HepG2 (cell line): ENCODE results near the gene PTPN14. TPM values are rescaled to one million over a fixed set of nuclear protein-coding genes. Genes with fewer than 3 reads are reported as not detected.

Experiments
- ATAC-seq: fragments of 200-7000 bp; cut with Tn5 transposase; 3 replicates; pipeline ENCODE4 v1.9.1; 2020; ENCODE audit warnings: mild to moderate bottlenecking, moderate library complexity
- BruUV-seq: library from RNA; stranded (reverse); fragments of 400-500 nt; replicated peaks from 2 replicates; lab custom pipeline; 2021; lab: Mats Ljungman, UMichigan
- CTCF ChIA-PET: fragments of 300-600 bp; formaldehyde crosslinking; extraction: SDS; loops from one replicate; lab custom pipeline; 2021; ENCODE audit warnings: low total read pairs, inconsistent platforms, low intra/inter-chr PET ratio; lab: Yijun Ruan, JAX
- POLR2A ChIA-PET: fragments of 350-600 bp; sonication (Branson Sonifier 250); formaldehyde crosslinking; loops from one replicate; lab custom pipeline; 2020; ENCODE audit warnings: antibody characterized with exemption, inconsistent platforms; lab: Yijun Ruan, JAX
- DNase-seq: peaks from one replicate; pipeline ENCODE4 v3.0.0-alpha.2; 2015; ENCODE audit warnings: low spot score
- FAIRE-seq: peaks from 3 replicates; lab custom pipeline; 2011; peaks lifted over from hg19 to GRCh38; lab: Jason Lieb, UNC
- H2AFZ ChIP-seq: one replicate; pipeline ENCODE4 v1.6.1; 2011; ENCODE audit warnings: low read length, inconsistent platforms
- H3K27ac ChIP-seq: fragments of 300-600 bp; 3 replicates; pipeline ENCODE4 v1.8.0; 2011; ENCODE audit warnings: mixed run types, mild to moderate bottlenecking, mixed read lengths, low read length, inconsistent platforms; ENCODE audit not compliant: insufficient read depth; ENCODE audit errors: extremely low read length
- H3K27me3 ChIP-seq, 2 experiments: fragments of 200-600 bp in 1 of 2; 2 replicates in 1 of 2; 3 replicates in 1 of 2; pipeline versions ENCODE4 v1.6.0 to v1.8.0; 2011; ENCODE audit warnings: low read length in 2 of 2, mild to moderate bottlenecking in 2 of 2, moderate library complexity in 2 of 2, inconsistent platforms in 1 of 2; ENCODE audit not compliant: insufficient read depth in 2 of 2, control insufficient read depth in 1 of 2
- H3K36me3 ChIP-seq, 2 experiments: fragments of 200-600 bp in 1 of 2; replicated peaks in 1 of 2; 2 replicates in 1 of 2; 3 replicates in 1 of 2; pipeline versions ENCODE4 v1.5.1 to v1.8.0; 2011; ENCODE audit warnings: low read length in 2 of 2, inconsistent platforms in 1 of 2; ENCODE audit not compliant: insufficient read depth in 2 of 2, control insufficient read depth in 1 of 2
- H3K4me1 ChIP-seq: 2 replicates; pipeline ENCODE4 v1.5.1; 2012; ENCODE audit warnings: low read length, inconsistent platforms; ENCODE audit not compliant: insufficient read depth
- H3K4me2 ChIP-seq: 2 replicates; pipeline ENCODE4 v1.6.0; 2011; ENCODE audit warnings: low read depth, low read length, inconsistent platforms
- H3K4me3 ChIP-seq, 3 experiments: fragments of 200-600 bp in 1 of 3; sonication (generic), shearing (Covaris generic) in 1 of 3; replicated peaks in 1 of 3; 2 replicates each; pipeline ENCODE4 v1.5.1; 2011 to 2016; ENCODE audit warnings: low read length in 3 of 3, inconsistent platforms in 2 of 3, low read depth in 2 of 3, mild to moderate bottlenecking in 2 of 3, control low read depth in 1 of 3, mixed read lengths in 1 of 3; ENCODE audit not compliant: insufficient read depth in 1 of 3
- H3K79me2 ChIP-seq: one replicate; pipeline ENCODE4 v1.6.1; 2011; ENCODE audit warnings: low read length, inconsistent platforms; ENCODE audit not compliant: insufficient read depth
- H3K9ac ChIP-seq: 2 replicates; pipeline ENCODE4 v1.6.0; 2011; ENCODE audit warnings: mild to moderate bottlenecking, low read depth, low read length, inconsistent platforms; ENCODE audit not compliant: insufficient read depth
- H3K9me3 ChIP-seq: 2 replicates; pipeline ENCODE4 v1.5.1; 2012; ENCODE audit warnings: mild to moderate bottlenecking, low read length
- H4K20me1 ChIP-seq: 2 replicates; pipeline ENCODE4 v1.6.0; 2011; ENCODE audit warnings: inconsistent platforms, mild to moderate bottlenecking, low read length, moderate library complexity; ENCODE audit not compliant: insufficient read depth
- BCL6 ChIP-seq: IDR thresholded peaks from 2 replicates; pipeline ENCODE4 v1.6.1; 2016; ENCODE audit warnings: missing genetic modification reagents, missing compliant biosample characterization
- CAMTA2 ChIP-seq: sonication (generic); formaldehyde crosslinking; IDR thresholded peaks from 2 replicates; pipeline ENCODE4 v1.4.0; 2020; ENCODE audit warnings: mild to moderate bottlenecking, missing genetic modification reagents, borderline replicate concordance
- EP300 ChIP-seq, 3 experiments: sonication (generic) in 1 of 3; formaldehyde crosslinking in 1 of 3; IDR thresholded peaks; 2 replicates each; pipeline versions ENCODE4 v1.5.1 to v1.6.1; 2011 to 2020; ENCODE audit warnings: low read depth in 2 of 3, low read length in 2 of 3, borderline replicate concordance in 1 of 3, improper control_type of control experiment in 1 of 3, mild to moderate bottlenecking in 1 of 3, missing genetic modification reagents in 1 of 3, moderate library complexity in 1 of 3
- FOXA1 ChIP-seq, 2 experiments: fragments of 450-650 bp in 1 of 2; sonication (generic) in 1 of 2; formaldehyde crosslinking in 1 of 2; IDR thresholded peaks; 2 replicates each; pipeline versions ENCODE4 v1.4.0 to v1.6.1; 2016 to 2020; ENCODE audit warnings: missing genetic modification reagents in 1 of 2
- FOXP4 ChIP-seq: sonication (generic); formaldehyde crosslinking; IDR thresholded peaks from 2 replicates; pipeline ENCODE4 v1.4.0; 2020; ENCODE audit warnings: missing genetic modification reagents
- HOMEZ ChIP-seq: IDR thresholded peaks from 2 replicates; pipeline ENCODE4 v1.6.1; 2016; ENCODE audit warnings: low read depth
- MBD4 ChIP-seq: IDR thresholded peaks from 2 replicates; pipeline ENCODE4 v1.6.1; 2012; ENCODE audit warnings: low read length, inconsistent platforms, borderline replicate concordance
- NR2F1 ChIP-seq, 2 experiments: fragments of 450-650 bp in 1 of 2; formaldehyde crosslinking in 1 of 2; IDR thresholded peaks; 2 replicates each; pipeline versions ENCODE4 v1.5.0 to v1.6.1; 2016 to 2020; ENCODE audit warnings: mild to moderate bottlenecking in 1 of 2, missing compliant biosample characterization in 1 of 2, missing genetic modification reagents in 1 of 2, moderate library complexity in 1 of 2
- RCOR2 ChIP-seq: IDR thresholded peaks from 2 replicates; pipeline ENCODE4 v1.6.1; 2016; ENCODE audit warnings: missing biosample characterization, missing genetic modification reagents
- RXRA ChIP-seq: sonication (generic); formaldehyde crosslinking; IDR thresholded peaks from 2 replicates; pipeline ENCODE4 v1.5.1; 2020; ENCODE audit warnings: missing genetic modification reagents
- SOX6 ChIP-seq, 2 experiments: fragments of 450-650 bp in 1 of 2; sonication (generic) in 1 of 2; formaldehyde crosslinking in 1 of 2; IDR thresholded peaks; 2 replicates each; pipeline versions ENCODE4 v1.4.0 to v1.6.1; 2017 to 2020; ENCODE audit warnings: antibody characterized with exemption in 1 of 2, mild to moderate bottlenecking in 1 of 2, missing genetic modification reagents in 1 of 2
- TBX3 ChIP-seq: fragments of 450-650 bp; IDR thresholded peaks from 2 replicates; pipeline ENCODE4 v1.6.1; 2017; ENCODE audit warnings: antibody characterized with exemption, mild to moderate bottlenecking, inconsistent platforms, borderline replicate concordance
- ZNF101 ChIP-seq: sonication (generic); formaldehyde crosslinking; IDR thresholded peaks from 2 replicates; pipeline ENCODE4 v1.4.0; 2020; ENCODE audit warnings: mild to moderate bottlenecking, low read depth, missing genetic modification reagents, borderline replicate concordance
- ZNF607 ChIP-seq: sonication (generic); formaldehyde crosslinking; IDR thresholded peaks from 2 replicates; pipeline ENCODE4 v1.5.1; 2020; ENCODE audit warnings: missing genetic modification reagents, mild to moderate bottlenecking, borderline replicate concordance
- ZSCAN9 ChIP-seq: IDR thresholded peaks from 2 replicates; pipeline ENCODE4 v1.6.1; 2016; ENCODE audit warnings: borderline replicate concordance
- WGBS: methylation state at CpG from one replicate; pipeline ENCODE4 v1.1.6; 2017; ENCODE audit warnings: low lambda C conversion rate; 5-methylcytosine and 5-hydroxymethylcytosine counted together
- in situ Hi-C: cut with HindIII; loops from 2 replicates; pipeline ENCODE4 v1.10.0; 2017; ENCODE audit warnings: low pct_unique_long_range_greater_than_20kb; ENCODE audit not compliant: extremely low pct_ligation_motif_present
- intact Hi-C: fragments of 100-400 bp; cut with micrococcal nuclease; formaldehyde crosslinking; loops from one replicate; pipeline ENCODE4 v1.10.0; 2022; ENCODE audit not compliant: unreplicated experiment
- polyA plus RNA-seq, 8 experiments: library from polyadenylated mRNA; depleted of rRNA in 3 of 8; stranded (reverse) in 7 of 8; unstranded in 1 of 8; fragments of >200 nt; fragmentation: Illumina TruSeq in 4 of 8; extraction: Trizol in 4 of 8; gene quantifications; 2 replicates each; pipeline versions ENCODE4 v1.2.1 to v1.2.3, GENCODE V29; 2011 to 2016; ENCODE audit warnings: low read depth in 4 of 8, missing spikeins in 1 of 8, mixed read lengths in 1 of 8; ENCODE audit not compliant: insufficient read depth in 1 of 8
- total RNA-seq, 5 experiments: library from RNA; depleted of rRNA; stranded (reverse); fragments of >200 nt; fragmentation: Illumina TruSeq; extraction: Trizol; gene quantifications; 2 replicates each; pipeline ENCODE4 v1.2.3, GENCODE V29; 2016; ENCODE audit warnings: low read depth in 1 of 5

Gene PTPN14
- total and polyA plus RNA-seq, 2 of the 13 experiments (the other 11 are each of a cell fraction or from before 2014, with no cell fraction given) = 3.9 to 4.7 TPM

- Histone ChIP-seq H3K36me3 (0 out of 5 replicates have a peak, but pooled peaks cover 0 to 3% of the 10 kb centered on the region in 2 experiments), H3K27me3 (no peaks in the 10 kb centered on the region), H3K79me2 (no peaks in the 10 kb centered on the region), H3K4me2 (no peak overlapping the region), H4K20me1 (no peaks in the 10 kb centered on the region; the same call in 1 of the 2 replicates), H3K9me3 (no peaks in the 10 kb centered on the region), H3K9ac (no peak overlapping the region), H3K4me1 (peaks cover 14% of the 10 kb centered on the region), H3K27ac (no peak overlapping the region), H3K4me3 (no peak overlapping the region), H2AFZ (no peak overlapping the region)
- DNase-seq (peak; percentile 78), FAIRE-seq (no peak), ATAC-seq (peak; percentile 72)
- CTCF ChIA-PET = no interaction called here
- intact Hi-C loops = loop anchor here (5.0 kb wide), 1 partner anchor 33 kb away; no protein-coding TSS in a partner anchor
- POLR2A ChIA-PET = interaction anchor here (0.8 kb wide), 1 partner anchor 137 kb away, joined by 4 read pairs; the partner anchor contains the start of gene PTPN14
- in situ Hi-C loops = no loop called here
- WGBS = 52% methylated on average over 4 of the region's 4 CpGs
- BruUV-seq = no TSS peak
- TF ChIP-seq FOXA1 (IDR thresholded peaks at IDR 0.05) (no peak), FOXA1 (CRISPR knock-in tag; IDR thresholded peaks at IDR 0.05) (peak; percentile 91), CAMTA2 (CRISPR knock-in tag) (no peak), NR2F1 (CRISPR knock-in tag; IDR thresholded peaks at IDR 0.05) (peak; percentile 17 to 89; a peak in 2 of 4 replicates), FOXP4 (CRISPR knock-in tag) (peak; percentile 78), ZSCAN9 (CRISPR knock-in tag) (no peak), TBX3 (peak; percentile 81; the same call in 1 of the 2 replicates), MBD4 (no peak), BCL6 (0 out of 2 replicates have a peak, but pooled peaks have one; percentile 29), RXRA (CRISPR knock-in tag) (no peak), RCOR2 (CRISPR knock-in tag) (peak; percentile 88), SOX6 (IDR thresholded peaks at IDR 0.05) (no peak), SOX6 (CRISPR knock-in tag; IDR thresholded peaks at IDR 0.05) (peak; percentile 57; the same call in 1 of the 2 replicates), HOMEZ (CRISPR knock-in tag) (peak; percentile 61; the same call in 1 of the 2 replicates), ZNF101 (CRISPR knock-in tag) (no peak), ZNF607 (CRISPR knock-in tag) (no peak), EP300 (IDR thresholded peaks at IDR 0.05; ENCODE audit: low read depth in 2 of 2, low read length in 2 of 2) (peak in 1 of 2 experiments; percentile 53; a peak in 2 of 4 replicates), EP300 (CRISPR knock-in tag; IDR thresholded peaks at IDR 0.05; ENCODE audit: borderline replicate concordance) (peak; percentile 69; the same call in 1 of the 2 replicates)
Measured at GRCh38 chr1:214414691-214415090, 136.7 kb downstream of the PTPN14 start.
